ENCODE results near the gene KRT16. TPM values are rescaled to one million over a fixed set of nuclear protein-coding genes. Genes with fewer than 3 reads are reported as not detected.
"Not testable (repeated sequence)": the region's sequence is repeated elsewhere in the genome, so short reads cannot be mapped to it uniquely, and the experiment has no call there.

The KRT16 gene
- total RNA-seq, 1 donor from 2014 or later = 0.79 TPM

DNA sequence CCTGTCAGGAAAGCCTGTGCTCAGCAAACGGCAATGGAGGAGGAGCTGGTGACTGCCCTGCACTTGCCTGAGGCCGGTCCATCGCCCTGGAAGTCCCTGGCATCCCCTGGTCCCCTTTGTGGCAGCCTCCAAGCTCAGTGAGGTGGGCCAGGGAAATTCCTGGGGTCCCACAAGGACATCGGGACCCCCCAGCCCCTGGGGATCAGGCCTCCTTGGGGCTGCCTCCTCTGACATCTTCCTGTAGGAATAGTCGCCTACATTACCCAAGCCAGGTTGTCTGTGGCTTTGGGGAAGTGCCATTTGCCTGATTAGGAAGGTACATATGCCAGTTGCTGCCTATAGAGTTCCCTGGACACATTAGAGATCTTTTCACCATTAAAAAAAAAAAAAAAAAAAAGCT, 33.6 kb downstream of the KRT16 start:
- Histone ChIP-seq H3K4me1 (ENCODE audit: insufficient read depth, low read length) (no peaks in the 10 kb centered on the region), H3K27me3 (ENCODE audit: insufficient read depth, low read length) (peaks cover 5% of the 10 kb centered on the region), H3K9ac (ENCODE audit: low read length) (no peak overlapping the region), H3K36me3 (ENCODE audit: insufficient read depth, low read length) (no peaks in the 10 kb centered on the region), H3K27ac (ENCODE audit: low read depth, low read length) (no peak overlapping the region), H3K4me2 (ENCODE audit: low read length) (no peak overlapping the region), H3K4me3 (ENCODE audit: insufficient read depth, low read depth, low read length) (no peak overlapping the region), H3K9me3 (ENCODE audit: insufficient read depth, low read depth, low read length) (no peaks in the 10 kb centered on the region), H2AFZ (ENCODE audit: low read depth, low read length) (no peak overlapping the region), H4K20me1 (ENCODE audit: insufficient read depth, low read length) (no peaks in the 10 kb centered on the region), H3K79me2 (ENCODE audit: insufficient read depth, low read length) (no peaks in the 10 kb centered on the region)
- H3K4me3 Mint-ChIP-seq (ENCODE audit: unreplicated experiment) = no peak overlapping the region
- FAIRE-seq (no peak), DNase-seq (ENCODE audit: low read depth) (no peak)
- H3K36me3 Mint-ChIP-seq (ENCODE audit: low read depth, unreplicated experiment) = no peaks in the 10 kb centered on the region
- peaks cover 6% of the 10 kb centered on the region for H3K9me3 Mint-ChIP-seq (ENCODE audit: unreplicated experiment)
- TF ChIP-seq, protein P1, sequence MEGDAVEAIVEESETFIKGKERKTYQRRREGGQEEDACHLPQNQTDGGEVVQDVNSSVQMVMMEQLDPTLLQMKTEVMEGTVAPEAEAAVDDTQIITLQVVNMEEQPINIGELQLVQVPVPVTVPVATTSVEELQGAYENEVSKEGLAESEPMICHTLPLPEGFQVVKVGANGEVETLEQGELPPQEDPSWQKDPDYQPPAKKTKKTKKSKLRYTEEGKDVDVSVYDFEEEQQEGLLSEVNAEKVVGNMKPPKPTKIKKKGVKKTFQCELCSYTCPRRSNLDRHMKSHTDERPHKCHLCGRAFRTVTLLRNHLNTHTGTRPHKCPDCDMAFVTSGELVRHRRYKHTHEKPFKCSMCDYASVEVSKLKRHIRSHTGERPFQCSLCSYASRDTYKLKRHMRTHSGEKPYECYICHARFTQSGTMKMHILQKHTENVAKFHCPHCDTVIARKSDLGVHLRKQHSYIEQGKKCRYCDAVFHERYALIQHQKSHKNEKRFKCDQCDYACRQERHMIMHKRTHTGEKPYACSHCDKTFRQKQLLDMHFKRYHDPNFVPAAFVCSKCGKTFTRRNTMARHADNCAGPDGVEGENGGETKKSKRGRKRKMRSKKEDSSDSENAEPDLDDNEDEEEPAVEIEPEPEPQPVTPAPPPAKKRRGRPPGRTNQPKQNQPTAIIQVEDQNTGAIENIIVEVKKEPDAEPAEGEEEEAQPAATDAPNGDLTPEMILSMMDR (IDR thresholded peaks at IDR 0.05; ENCODE audit: insufficient read depth, low read depth, low read length) = no peak
- no peak for TF ChIP-seq EZH2 (IDR thresholded peaks at IDR 0.05; ENCODE audit: insufficient read depth, low read length)
- H3K27ac Mint-ChIP-seq (ENCODE audit: unreplicated experiment) = no peak overlapping the region
- H3K4me1 Mint-ChIP-seq (ENCODE audit: low read depth, unreplicated experiment) = no peaks in the 10 kb centered on the region
- peaks cover 51% of the 10 kb centered on the region for H3K27me3 Mint-ChIP-seq (ENCODE audit: low read depth, unreplicated experiment)

DNA sequence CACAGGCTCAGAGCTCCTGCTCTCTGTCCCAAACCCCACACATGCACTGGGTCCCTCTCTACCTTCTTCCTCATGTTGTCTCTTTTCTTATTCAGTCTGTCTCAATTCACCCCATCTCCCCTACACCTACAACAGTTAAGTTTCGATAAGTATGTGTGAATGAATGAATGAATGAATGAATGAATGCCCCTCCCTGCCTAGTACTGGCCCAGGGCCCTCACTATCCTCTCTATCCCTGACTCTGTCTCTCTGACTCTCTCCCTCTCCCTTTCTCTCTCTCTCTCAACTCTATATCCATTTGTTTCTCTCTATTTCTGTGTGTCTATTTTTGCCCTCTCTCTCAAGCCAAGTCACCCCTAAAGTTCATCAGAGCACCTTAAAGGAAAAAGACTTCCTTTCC, 34.0 kb downstream of the KRT16 start:
- Mint-ChIP-seq H3K9me3 (ENCODE audit: unreplicated experiment) (peaks cover 2% of the 10 kb centered on the region), H3K27ac (ENCODE audit: unreplicated experiment) (peak overlapping the region; percentile 2), H3K36me3 (ENCODE audit: low read depth, unreplicated experiment) (no peaks in the 10 kb centered on the region), H3K27me3 (ENCODE audit: low read depth, unreplicated experiment) (peaks cover 53% of the 10 kb centered on the region), H3K4me1 (ENCODE audit: low read depth, unreplicated experiment) (no peaks in the 10 kb centered on the region), H3K4me3 (ENCODE audit: unreplicated experiment) (no peak overlapping the region)
- Histone ChIP-seq H4K20me1 (ENCODE audit: insufficient read depth, low read length) (no peaks in the 10 kb centered on the region), H3K36me3 (ENCODE audit: insufficient read depth, low read length) (no peaks in the 10 kb centered on the region), H3K4me2 (ENCODE audit: low read length) (no peak overlapping the region), H3K4me3 (ENCODE audit: insufficient read depth, low read depth, low read length) (no peak overlapping the region), H3K4me1 (ENCODE audit: insufficient read depth, low read length) (no peaks in the 10 kb centered on the region), H2AFZ (ENCODE audit: low read depth, low read length) (no peak overlapping the region), H3K27ac (ENCODE audit: low read depth, low read length) (no peak overlapping the region), H3K9ac (ENCODE audit: low read length) (no peak overlapping the region), H3K27me3 (ENCODE audit: insufficient read depth, low read length) (peaks cover 7% of the 10 kb centered on the region), H3K9me3 (ENCODE audit: insufficient read depth, low read depth, low read length) (no peaks in the 10 kb centered on the region), H3K79me2 (ENCODE audit: insufficient read depth, low read length) (no peaks in the 10 kb centered on the region)
- DNase-seq (ENCODE audit: low read depth) = no peak
- no peak for FAIRE-seq
- no peak for TF ChIP-seq EZH2 (IDR thresholded peaks at IDR 0.05; ENCODE audit: insufficient read depth, low read length)
- TF ChIP-seq, protein P1 (IDR thresholded peaks at IDR 0.05; ENCODE audit: insufficient read depth, low read depth, low read length) = no peak

DNA sequence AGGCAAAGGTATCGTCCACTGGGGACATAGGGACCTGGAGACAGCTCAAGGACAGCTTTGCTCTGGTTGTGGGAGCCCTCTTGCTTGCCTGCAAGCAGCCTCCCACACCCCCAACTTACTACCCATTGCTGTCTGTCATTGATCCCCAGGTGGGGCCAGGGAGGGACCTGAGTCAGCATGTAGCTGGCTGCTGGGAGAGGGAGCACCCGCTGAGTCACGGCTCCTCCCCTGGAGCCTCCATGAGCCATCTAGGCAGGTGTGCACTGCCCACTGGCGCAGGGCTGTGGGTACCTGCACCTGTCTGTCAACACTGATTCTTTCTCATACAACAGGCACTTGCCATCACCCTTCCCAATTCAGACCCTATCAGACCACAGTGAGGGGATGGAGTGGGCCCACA, 35.8 kb downstream of the KRT16 start:
- not testable (repeated sequence) for DNase-seq (ENCODE audit: low read depth); H4K20me1 ChIP-seq (ENCODE audit: insufficient read depth, low read length); H3K27ac Mint-ChIP-seq (ENCODE audit: unreplicated experiment); H3K79me2 ChIP-seq (ENCODE audit: insufficient read depth, low read length); H3K27me3 ChIP-seq (ENCODE audit: insufficient read depth, low read length); FAIRE-seq; H3K9ac ChIP-seq (ENCODE audit: low read length); H3K27ac ChIP-seq (ENCODE audit: low read depth, low read length); H3K4me3 ChIP-seq (ENCODE audit: insufficient read depth, low read depth, low read length); H3K4me3 Mint-ChIP-seq (ENCODE audit: unreplicated experiment); H3K4me1 ChIP-seq (ENCODE audit: insufficient read depth, low read length); H3K9me3 Mint-ChIP-seq (ENCODE audit: unreplicated experiment); H3K4me1 Mint-ChIP-seq (ENCODE audit: low read depth, unreplicated experiment); H3K36me3 Mint-ChIP-seq (ENCODE audit: low read depth, unreplicated experiment); H3K36me3 ChIP-seq (ENCODE audit: insufficient read depth, low read length); H3K9me3 ChIP-seq (ENCODE audit: insufficient read depth, low read depth, low read length); H3K4me2 ChIP-seq (ENCODE audit: low read length); H2AFZ ChIP-seq (ENCODE audit: low read depth, low read length)
- H3K27me3 Mint-ChIP-seq (ENCODE audit: low read depth, unreplicated experiment) = peaks cover 59% of the 10 kb centered on the region
